Activated T-cell treated with anti-CD3 and anti-CD28 coated beads, Interleukin-2, amount 50 U/mL, for 72 hours (primary cell): Measurements from ENCODE around the gene HHLA2. TPM values are rescaled to one million over a fixed set of nuclear protein-coding genes. Genes with fewer than 3 reads are reported as not detected.
A peak's percentile ranks its signal among the peaks of the same experiment; 100 is the strongest.

ENCODE experiments used
- ATAC-seq, 2 donors: fragments of 150-1000 bp; cut with Tn5 transposase; replicated peaks in 1 of 2; 2 replicates each; pipeline ENCODE4 v1.10.0; 2021; ENCODE audit warnings: moderate library complexity in 2 of 2, mild to moderate bottlenecking in 1 of 2
- DNase-seq, 2 donors: peaks; one replicate each; pipeline ENCODE4 v3.0.0; 2021 to 2022; ENCODE audit warnings: mixed read lengths in 1 of 2
- H3K27ac Mint-ChIP-seq: one replicate; pipeline ENCODE4 v1.8.0; 2022; ENCODE audit warnings: mild to moderate bottlenecking, moderate library complexity, mixed read lengths
- H3K27me3 Mint-ChIP-seq: one replicate; pipeline ENCODE4 v1.8.0; 2022; ENCODE audit warnings: low read depth, mixed read lengths
- H3K36me3 Mint-ChIP-seq, 2 donors: one replicate each; pipeline ENCODE4 v1.8.0; 2022; ENCODE audit warnings: mixed read lengths in 2 of 2, mild to moderate bottlenecking in 1 of 2; ENCODE audit not compliant: insufficient read depth in 2 of 2
- H3K4me1 Mint-ChIP-seq: one replicate; pipeline ENCODE4 v1.8.0; 2022; ENCODE audit warnings: low read depth, mixed read lengths
- H3K4me3 Mint-ChIP-seq, 2 donors: one replicate each; pipeline ENCODE4 v1.8.0; 2022; ENCODE audit warnings: mild to moderate bottlenecking in 2 of 2, mixed read lengths in 2 of 2, moderate library complexity in 2 of 2
- H3K9me3 Mint-ChIP-seq, 2 donors: one replicate each; pipeline ENCODE4 v1.8.0; 2022; ENCODE audit warnings: mixed read lengths in 2 of 2
- total RNA-seq, 2 donors: library from RNA; stranded (reverse); gene quantifications; one replicate each; pipeline ENCODE4 v1.2.3, GENCODE V29; 2022

HHLA2 gene
- total RNA-seq, 2 donors from 2014 or later = 1.9 TPM

DNA sequence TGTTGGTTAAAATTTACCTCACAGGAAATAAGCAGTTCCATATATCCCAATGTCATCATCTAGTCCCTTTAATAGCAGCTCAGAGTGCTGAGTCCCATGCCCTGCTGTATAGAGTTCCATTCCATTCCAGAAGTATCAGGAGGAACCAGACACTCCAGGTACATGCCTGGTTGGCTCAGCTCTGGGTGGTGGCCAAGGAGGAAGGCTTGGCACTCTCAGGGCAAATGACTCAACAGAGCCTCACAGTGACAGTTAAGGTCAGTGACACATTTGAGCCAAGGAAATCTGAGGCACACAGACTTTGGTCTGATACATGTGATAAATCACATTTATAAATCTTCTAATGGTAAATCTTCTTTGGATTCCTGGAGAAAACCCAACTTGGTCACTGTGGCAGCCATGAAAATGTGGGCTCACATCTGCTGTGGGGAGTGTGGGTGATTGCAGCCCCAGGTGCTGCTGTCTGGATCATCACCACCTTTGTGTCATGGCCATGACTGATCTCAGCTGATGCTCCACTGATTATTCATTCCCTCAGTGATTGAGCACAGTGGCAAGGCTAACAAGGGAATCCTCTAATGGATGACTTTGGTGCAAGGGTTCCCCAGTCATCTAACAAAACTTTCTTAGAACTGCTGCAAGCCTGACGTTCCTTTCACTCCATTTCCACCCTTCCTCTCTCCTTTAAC lies 9.3 kb downstream of the HHLA2 start:
- H3K9me3 Mint-ChIP-seq = no peaks in the 10 kb centered on the region
- no peak overlapping the region for H3K27ac Mint-ChIP-seq
- H3K4me1 Mint-ChIP-seq = peaks cover 49% of the 10 kb centered on the region
- peak; percentile 45 to 56 for ATAC-seq
- no peak for DNase-seq
- H3K4me3 Mint-ChIP-seq = no peak overlapping the region
- H3K27me3 Mint-ChIP-seq = no peaks in the 10 kb centered on the region
- H3K36me3 Mint-ChIP-seq = peaks cover 1 to 2% of the 10 kb centered on the region in 2 donors

DNA sequence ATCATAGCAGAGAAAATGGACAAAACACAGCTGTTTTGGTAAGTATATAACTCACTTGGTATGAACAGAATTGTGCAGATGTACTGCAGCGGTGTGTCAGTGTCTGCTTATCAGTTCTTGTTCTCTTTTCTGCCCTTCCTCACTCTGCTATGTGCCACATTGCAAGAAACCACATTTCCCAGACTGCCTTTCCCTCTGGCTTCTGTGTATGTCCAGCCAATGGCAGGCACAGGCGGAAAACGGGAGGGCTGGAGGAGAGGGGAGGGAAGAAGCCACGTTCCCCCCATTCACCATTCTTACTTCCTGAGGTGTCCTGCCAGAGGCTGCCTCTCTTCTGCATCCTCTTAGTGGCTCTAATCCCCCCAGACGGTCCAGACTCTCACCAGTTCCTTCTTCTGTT lies 15.4 kb downstream of the HHLA2 start:
- H3K9me3 Mint-ChIP-seq = no peaks in the 10 kb centered on the region
- no peak for ATAC-seq
- DNase-seq = no peak

DNA sequence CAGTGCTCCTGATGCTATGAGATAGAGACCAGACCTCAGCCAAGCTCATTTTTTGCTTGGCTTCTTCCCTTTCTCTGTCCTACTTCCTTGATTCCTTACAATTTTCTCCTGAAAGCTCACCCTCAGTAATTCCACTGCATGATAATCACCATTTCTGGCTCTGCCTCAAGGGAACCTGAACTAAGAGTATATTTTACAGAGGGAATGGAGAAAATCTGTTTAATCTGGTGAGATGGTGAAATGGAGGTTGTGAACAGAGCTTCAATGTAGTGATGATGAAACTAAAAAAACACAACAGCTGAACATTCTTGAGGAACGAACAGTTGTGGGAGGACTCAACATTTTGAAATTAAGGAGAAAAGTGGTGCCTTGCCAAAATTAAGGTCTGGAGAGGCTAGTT lies 16.3 kb downstream of the HHLA2 start:
- no peaks in the 10 kb centered on the region for H3K4me1 Mint-ChIP-seq
- ATAC-seq (no peak), DNase-seq (no peak)
- no peaks in the 10 kb centered on the region for H3K9me3 Mint-ChIP-seq
- peaks cover 5% of the 10 kb centered on the region for H3K27me3 Mint-ChIP-seq
- no peak overlapping the region for H3K27ac Mint-ChIP-seq
- no peak overlapping the region for H3K4me3 Mint-ChIP-seq
- H3K36me3 Mint-ChIP-seq = peaks cover 1 to 2% of the 10 kb centered on the region in 2 donors

More for the DNA sequence above, 15.4 kb downstream of the HHLA2 start:
- Mint-ChIP-seq H3K27ac (no peak overlapping the region), H3K36me3 (peaks cover 1 to 2% of the 10 kb centered on the region in 2 donors), H3K4me1 (no peaks in the 10 kb centered on the region), H3K4me3 (no peak overlapping the region), H3K27me3 (peaks cover 5% of the 10 kb centered on the region)

GRCh38 chr3:108315767-108316301 lies 19.5 kb downstream of the HHLA2 start:
- no peak overlapping the region for H3K4me3 Mint-ChIP-seq
- ATAC-seq = no peak
- no peak overlapping the region for H3K27ac Mint-ChIP-seq
- H3K36me3 Mint-ChIP-seq = no peaks in the 10 kb centered on the region
- no peak for DNase-seq
- H3K9me3 Mint-ChIP-seq = no peaks in the 10 kb centered on the region
- peaks cover 5% of the 10 kb centered on the region for H3K27me3 Mint-ChIP-seq
- no peaks in the 10 kb centered on the region for H3K4me1 Mint-ChIP-seq

DNA sequence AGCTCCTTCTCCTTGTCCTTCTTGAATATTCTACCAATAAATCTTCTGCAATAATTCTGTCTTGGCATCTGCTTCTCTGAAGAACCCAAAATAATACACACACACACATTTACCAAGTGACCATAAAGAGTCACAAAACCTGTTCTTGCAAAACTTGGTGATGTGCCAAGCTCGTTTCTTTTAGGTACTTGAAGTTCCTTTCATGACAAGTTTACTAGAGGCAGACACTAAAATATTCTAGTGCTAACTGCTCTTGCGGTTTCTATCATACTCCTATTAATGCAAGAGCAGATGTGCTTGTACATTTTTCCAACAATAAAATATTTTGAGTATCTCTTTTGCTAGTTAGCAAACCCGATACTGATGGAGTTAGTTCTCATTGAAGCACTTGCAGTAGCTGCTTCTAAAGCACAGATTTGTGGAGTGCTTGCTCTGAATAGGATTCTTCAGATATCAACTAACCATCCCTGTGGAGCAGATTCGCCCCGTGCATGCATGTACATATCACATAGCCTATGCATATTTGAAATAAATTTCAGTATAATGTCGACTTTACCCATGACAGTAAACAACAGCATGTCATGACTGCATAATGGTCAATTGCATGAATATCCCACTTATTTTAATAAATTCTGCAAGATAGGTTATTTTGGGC lies 23.2 kb downstream of the HHLA2 start:
- Mint-ChIP-seq H3K4me3 (no peak overlapping the region), H3K9me3 (no peaks in the 10 kb centered on the region), H3K27me3 (no peaks in the 10 kb centered on the region), H3K36me3 (no peaks in the 10 kb centered on the region), H3K4me1 (peaks cover 14% of the 10 kb centered on the region), H3K27ac (peak overlapping the region; percentile 14)
- no peak for ATAC-seq
- no peak for DNase-seq

- DNase-seq (no peak), ATAC-seq (no peak)
- Mint-ChIP-seq H3K4me3 (no peak overlapping the region), H3K27me3 (no peaks in the 10 kb centered on the region), H3K36me3 (peaks cover 0 to 1% of the 10 kb centered on the region in 2 donors), H3K4me1 (peaks cover 14% of the 10 kb centered on the region), H3K9me3 (peaks cover 0 to under 1% of the 10 kb centered on the region in 2 donors), H3K27ac (no peak overlapping the region)
Measured at GRCh38 chr3:108320746-108321350, 24.5 kb downstream of the HHLA2 start.

DNA sequence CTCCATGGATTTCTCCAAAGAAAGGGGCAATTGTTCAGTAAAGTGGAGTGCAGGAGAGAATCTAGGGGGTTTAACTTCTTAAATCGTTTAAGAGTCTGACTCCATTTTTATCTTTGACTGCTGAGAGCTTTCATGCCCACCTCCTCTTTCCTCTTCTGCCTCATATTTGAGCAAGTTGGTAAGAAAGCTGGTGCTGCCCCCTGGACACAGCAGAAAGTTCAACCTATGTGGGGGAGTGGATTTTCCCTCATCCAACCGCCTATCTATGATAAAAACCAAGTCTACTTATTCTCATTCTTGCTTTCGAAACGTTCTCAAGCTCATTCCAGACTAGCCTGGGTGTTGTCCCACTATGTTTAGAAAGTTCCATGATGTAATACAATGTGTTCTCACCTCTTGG lies 26.0 kb downstream of the HHLA2 start:
- H3K27me3 Mint-ChIP-seq = no peaks in the 10 kb centered on the region
- no peak overlapping the region for H3K4me3 Mint-ChIP-seq
- ATAC-seq (peak in 1 of 2 donors; percentile 47), DNase-seq (no peak)
- no peak overlapping the region for H3K27ac Mint-ChIP-seq
- H3K4me1 Mint-ChIP-seq = peaks cover 17% of the 10 kb centered on the region
- peaks cover 4 to 10% of the 10 kb centered on the region in 2 donors for H3K36me3 Mint-ChIP-seq
- peaks cover 3 to 8% of the 10 kb centered on the region in 2 donors for H3K9me3 Mint-ChIP-seq

DNA sequence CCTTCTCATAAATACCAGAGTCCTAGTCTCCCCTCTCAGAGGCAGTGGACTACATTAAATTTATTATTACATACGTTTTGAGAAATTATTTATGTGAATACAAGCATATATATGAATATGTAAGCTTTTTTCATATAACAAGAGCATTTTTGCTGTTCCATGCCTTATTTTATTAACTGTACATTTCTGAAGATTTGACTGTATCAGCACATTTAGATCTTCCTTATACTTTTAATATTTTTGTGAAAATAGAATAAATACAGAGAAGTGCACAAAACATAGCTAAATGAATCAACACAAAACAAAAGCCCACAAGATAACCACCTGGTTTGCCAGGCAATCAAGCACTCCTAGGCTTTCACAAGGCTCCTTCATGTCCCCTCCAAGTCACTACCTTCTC lies 27.8 kb downstream of the HHLA2 start:
- Mint-ChIP-seq H3K4me3 (no peak overlapping the region), H3K9me3 (peaks cover 6 to 9% of the 10 kb centered on the region in 2 donors), H3K27ac (no peak overlapping the region), H3K36me3 (peaks cover 5 to 12% of the 10 kb centered on the region in 2 donors), H3K4me1 (peaks cover 30% of the 10 kb centered on the region), H3K27me3 (no peaks in the 10 kb centered on the region)
- DNase-seq = no peak
- ATAC-seq = no peak

DNA sequence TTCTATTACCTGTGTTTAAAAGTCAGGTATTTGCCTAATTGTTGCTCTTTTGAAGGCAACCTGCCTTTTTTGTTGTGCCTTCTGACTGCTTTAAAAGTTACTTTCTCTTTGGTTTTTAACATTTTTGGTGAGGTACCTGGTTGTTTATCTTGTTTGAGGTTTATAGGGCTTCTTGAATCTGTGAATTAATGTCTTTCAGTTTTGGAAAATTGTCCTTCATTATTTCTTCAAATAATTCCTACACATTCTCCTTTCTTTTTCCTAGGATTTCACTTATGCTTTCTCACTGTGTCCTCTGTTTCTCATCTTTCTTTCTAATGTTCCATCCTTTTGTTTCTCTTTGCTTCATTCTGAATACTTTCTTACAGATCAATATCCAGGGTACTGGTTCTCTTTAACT lies 30.8 kb downstream of the HHLA2 start:
- H3K9me3 Mint-ChIP-seq = peaks cover 6 to 9% of the 10 kb centered on the region in 2 donors
- H3K27me3 Mint-ChIP-seq = no peaks in the 10 kb centered on the region
- ATAC-seq (no peak), DNase-seq (no peak)
- H3K4me3 Mint-ChIP-seq = no peak overlapping the region
- peaks cover 5 to 12% of the 10 kb centered on the region in 2 donors for H3K36me3 Mint-ChIP-seq
- H3K4me1 Mint-ChIP-seq = peaks cover 38% of the 10 kb centered on the region
- H3K27ac Mint-ChIP-seq = no peak overlapping the region

DNA sequence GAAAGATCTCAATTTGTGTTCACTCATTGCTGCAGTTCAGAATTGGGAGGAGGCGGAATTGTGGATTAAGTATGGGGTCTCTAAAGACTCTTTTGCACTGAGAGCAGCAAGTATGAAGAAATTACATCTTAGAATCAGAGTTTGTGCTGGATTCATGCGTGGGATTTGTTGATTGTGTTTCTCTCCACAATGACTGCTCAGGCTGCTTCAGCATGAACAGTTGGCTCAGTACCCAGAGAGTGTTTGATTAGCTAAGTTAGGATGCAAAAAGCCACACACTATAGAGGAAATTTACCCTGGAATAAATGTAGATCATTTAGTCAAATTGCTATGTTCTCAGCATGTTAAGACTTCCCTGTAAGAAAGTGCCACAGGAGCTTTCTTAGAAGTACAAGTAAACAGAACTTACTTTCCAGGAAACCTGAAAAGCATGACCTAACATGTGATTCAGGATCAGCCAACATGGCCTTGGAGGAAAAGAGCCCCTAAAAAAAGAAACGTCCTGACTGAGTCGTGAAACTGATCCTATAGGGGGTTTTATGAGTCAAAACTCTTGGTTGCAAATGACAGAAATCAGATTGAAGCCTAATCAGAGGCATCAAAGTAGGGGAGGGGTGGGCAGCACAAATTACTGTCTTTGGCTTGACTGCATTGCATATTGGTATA lies 32.6 kb downstream of the HHLA2 start:
- Mint-ChIP-seq H3K9me3 (peaks cover 6 to 9% of the 10 kb centered on the region in 2 donors), H3K4me3 (peak overlapping the region; percentile 7 to 8), H3K36me3 (peaks cover 5 to 12% of the 10 kb centered on the region in 2 donors), H3K27ac (peak overlapping the region; percentile 0), H3K4me1 (peaks cover 32% of the 10 kb centered on the region), H3K27me3 (no peaks in the 10 kb centered on the region)
- ATAC-seq (peak; percentile 55 to 65), DNase-seq (no peak)

DNA sequence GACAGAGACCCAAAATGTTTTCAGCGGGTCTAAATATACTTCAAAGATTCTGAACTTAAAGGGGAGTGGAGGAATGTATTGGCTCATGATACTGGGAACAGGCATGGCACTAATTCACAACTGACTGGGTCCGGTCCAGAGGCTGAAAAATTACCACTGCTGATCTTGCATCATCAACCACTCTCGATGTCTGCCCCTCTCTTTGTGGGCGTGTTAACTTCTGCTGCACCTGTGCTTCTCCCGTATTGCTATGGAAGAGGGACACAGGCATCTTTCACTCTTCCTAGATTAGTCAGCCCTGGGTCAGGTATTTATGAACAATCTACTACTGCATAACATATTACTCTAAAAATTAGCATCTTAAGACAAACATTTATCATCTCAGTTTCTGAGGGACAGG lies 33.2 kb downstream of the HHLA2 start:
- Mint-ChIP-seq H3K27me3 (no peaks in the 10 kb centered on the region), H3K36me3 (peaks cover 5 to 12% of the 10 kb centered on the region in 2 donors), H3K27ac (no peak overlapping the region), H3K9me3 (peaks cover 6 to 9% of the 10 kb centered on the region in 2 donors), H3K4me1 (peaks cover 32% of the 10 kb centered on the region), H3K4me3 (peak overlapping the region in 1 of 2 donors; percentile 55)
- ATAC-seq (peak; percentile 3 to 17), DNase-seq (no peak)

- H3K9me3 Mint-ChIP-seq = peaks cover 6 to 9% of the 10 kb centered on the region in 2 donors
- H3K36me3 Mint-ChIP-seq = peaks cover 5 to 12% of the 10 kb centered on the region in 2 donors
Measured at GRCh38 chr3:108329947-108330346, 33.6 kb downstream of the HHLA2 start.

More at GRCh38 chr3:108329947-108330346, 33.6 kb downstream of the HHLA2 start:
- no peak overlapping the region for H3K27ac Mint-ChIP-seq
- ATAC-seq (peak; percentile 73), DNase-seq (peak in 1 of 2 donors; percentile 8)
- H3K4me1 Mint-ChIP-seq = peaks cover 32% of the 10 kb centered on the region
- no peaks in the 10 kb centered on the region for H3K27me3 Mint-ChIP-seq
- H3K4me3 Mint-ChIP-seq = peak overlapping the region in 1 of 2 donors; percentile 55
